PFSK-1 (cell line): ENCODE results near the gene COL4A2.

Experiments used
- POLR2AphosphoS5 ChIP-seq: IDR thresholded peaks from 2 replicates; pipeline ENCODE4 v1.6.1; 2012; ENCODE audit warnings: low read depth, mild to moderate bottlenecking, control low read depth, low read length, moderate library complexity
- SIN3A ChIP-seq: IDR thresholded peaks from 2 replicates; pipeline ENCODE4 v1.6.1; 2012; ENCODE audit warnings: mild to moderate bottlenecking, low read length, moderate library complexity, borderline replicate concordance; ENCODE audit not compliant: insufficient read depth
- TAF1 ChIP-seq: IDR thresholded peaks from 2 replicates; pipeline ENCODE4 v1.6.1; 2012; ENCODE audit warnings: low read length, control low read depth, borderline replicate concordance; ENCODE audit not compliant: insufficient read depth
- TF ChIP-seq, protein P1 (sequence below), 2 experiments: IDR thresholded peaks; 2 replicates each; pipeline versions ENCODE4 v1.6.1 to v1.8.0; 2011 to 2012; ENCODE audit warnings: low read depth in 2 of 2, low read length in 2 of 2, control low read depth in 1 of 2, inconsistent platforms in 1 of 2, mild to moderate bottlenecking in 1 of 2, moderate library complexity in 1 of 2; ENCODE audit not compliant: insufficient read depth in 1 of 2

DNA sequence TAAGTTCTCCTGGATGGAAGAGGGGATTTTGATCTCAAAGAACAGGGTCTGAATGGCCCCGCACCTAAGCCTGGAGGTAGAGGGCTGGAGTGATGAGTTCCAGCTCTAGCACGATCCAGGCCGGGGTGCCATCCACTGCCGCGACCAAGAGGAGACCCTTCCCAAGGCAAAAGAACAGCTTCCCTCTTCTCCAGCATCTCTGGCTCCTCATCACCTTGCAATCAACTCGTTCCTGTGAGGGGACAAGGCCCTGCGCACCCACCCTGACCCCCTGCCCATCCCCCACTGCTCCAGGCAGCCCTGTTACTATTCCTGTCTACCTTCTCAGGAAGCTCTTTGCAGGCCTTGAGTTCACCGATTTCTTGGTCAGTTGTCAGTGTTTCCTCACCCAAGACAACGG, 17.9 kb upstream of the COL4A2 start:
- TF ChIP-seq POLR2AphosphoS5 = no peak
- TF ChIP-seq, protein P1, sequence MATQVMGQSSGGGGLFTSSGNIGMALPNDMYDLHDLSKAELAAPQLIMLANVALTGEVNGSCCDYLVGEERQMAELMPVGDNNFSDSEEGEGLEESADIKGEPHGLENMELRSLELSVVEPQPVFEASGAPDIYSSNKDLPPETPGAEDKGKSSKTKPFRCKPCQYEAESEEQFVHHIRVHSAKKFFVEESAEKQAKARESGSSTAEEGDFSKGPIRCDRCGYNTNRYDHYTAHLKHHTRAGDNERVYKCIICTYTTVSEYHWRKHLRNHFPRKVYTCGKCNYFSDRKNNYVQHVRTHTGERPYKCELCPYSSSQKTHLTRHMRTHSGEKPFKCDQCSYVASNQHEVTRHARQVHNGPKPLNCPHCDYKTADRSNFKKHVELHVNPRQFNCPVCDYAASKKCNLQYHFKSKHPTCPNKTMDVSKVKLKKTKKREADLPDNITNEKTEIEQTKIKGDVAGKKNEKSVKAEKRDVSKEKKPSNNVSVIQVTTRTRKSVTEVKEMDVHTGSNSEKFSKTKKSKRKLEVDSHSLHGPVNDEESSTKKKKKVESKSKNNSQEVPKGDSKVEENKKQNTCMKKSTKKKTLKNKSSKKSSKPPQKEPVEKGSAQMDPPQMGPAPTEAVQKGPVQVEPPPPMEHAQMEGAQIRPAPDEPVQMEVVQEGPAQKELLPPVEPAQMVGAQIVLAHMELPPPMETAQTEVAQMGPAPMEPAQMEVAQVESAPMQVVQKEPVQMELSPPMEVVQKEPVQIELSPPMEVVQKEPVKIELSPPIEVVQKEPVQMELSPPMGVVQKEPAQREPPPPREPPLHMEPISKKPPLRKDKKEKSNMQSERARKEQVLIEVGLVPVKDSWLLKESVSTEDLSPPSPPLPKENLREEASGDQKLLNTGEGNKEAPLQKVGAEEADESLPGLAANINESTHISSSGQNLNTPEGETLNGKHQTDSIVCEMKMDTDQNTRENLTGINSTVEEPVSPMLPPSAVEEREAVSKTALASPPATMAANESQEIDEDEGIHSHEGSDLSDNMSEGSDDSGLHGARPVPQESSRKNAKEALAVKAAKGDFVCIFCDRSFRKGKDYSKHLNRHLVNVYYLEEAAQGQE (IDR thresholded peaks at IDR 0.05; ENCODE audit: insufficient read depth in 1 of 2, low read depth in 2 of 2, low read length in 2 of 2) = no peak
- TF ChIP-seq TAF1 = no peak
- no peak for TF ChIP-seq SIN3A
